Spleen (tissue), 7 donors: ENCODE data around the gene THOC6.

ENCODE experiments used
- CTCF ChIP-seq, 11 experiments: fragments of 200-600 bp in 7 of 11; fragments of 450-650 bp in 4 of 11; sonication (generic) in 4 of 11; IDR thresholded peaks in 8 of 11; conservative IDR thresholded peaks in 3 of 11; 1 replicate in 7 of 11; 2 replicates in 4 of 11; pipeline versions ENCODE4 v1.4.0 to v1.8.0; 2016 to 2021; ENCODE audit warnings: antibody characterized with exemption in 11 of 11, inconsistent platforms in 4 of 11, mild to moderate bottlenecking in 1 of 11
- POLR2A ChIP-seq, 3 donors: fragments of 450-650 bp; IDR thresholded peaks; one replicate each; pipeline ENCODE4 v1.5.1; 2017; ENCODE audit warnings: antibody characterized with exemption in 3 of 3, mild to moderate bottlenecking in 1 of 3
- POLR2AphosphoS5 ChIP-seq, 3 donors: sonication (generic); formaldehyde crosslinking; IDR thresholded peaks; one replicate each; pipeline ENCODE4 v1.5.1; 2017; ENCODE audit warnings: antibody characterized with exemption in 3 of 3
- donor health status: DM: no; HTN: no; CAD: no; lungs with moderate emphysema.
- donor health status: DM: no; HTN: no; CAD: no.
- donor health status: DM: no; HTN: no; CAD: no.

DNA sequence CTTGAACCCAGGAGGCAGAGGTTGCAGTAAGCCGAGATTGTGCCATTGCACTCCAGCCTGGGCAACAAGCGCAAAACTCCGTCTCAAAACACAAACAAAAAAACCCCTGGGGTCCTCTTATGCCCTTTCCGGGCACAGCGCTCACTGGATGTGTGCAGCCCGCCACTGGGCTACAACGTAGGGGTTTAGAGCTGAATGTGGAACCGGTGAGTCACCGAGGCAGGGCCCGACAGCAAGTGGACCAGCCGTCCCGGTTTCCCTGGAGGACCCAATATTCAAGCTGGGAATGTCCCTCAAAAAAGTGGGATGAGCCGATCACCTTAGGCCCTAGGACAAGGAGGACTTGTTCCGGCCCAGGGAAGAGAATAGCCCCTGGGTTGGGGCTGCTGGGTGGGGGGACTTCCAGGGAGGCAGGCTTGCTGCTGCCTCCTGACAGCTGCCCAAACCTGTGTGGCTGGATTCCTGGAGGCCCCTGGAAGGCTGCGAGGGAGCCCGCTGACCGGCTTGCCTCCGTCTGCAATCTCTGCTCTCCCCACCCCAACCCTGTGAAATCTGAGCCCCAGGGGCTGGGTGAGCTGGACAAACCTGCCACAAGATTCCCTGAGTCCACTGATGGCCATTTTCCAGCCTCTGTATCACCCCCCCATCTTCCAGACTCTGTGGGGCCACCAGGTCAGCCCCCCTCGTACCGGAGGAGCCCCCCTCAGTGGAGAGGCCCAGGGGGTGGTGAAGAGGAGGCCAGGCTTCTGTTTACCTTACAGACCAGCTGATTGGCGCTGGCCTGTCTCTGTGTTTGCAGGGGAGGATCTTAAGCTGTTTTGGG lies 14.1 kb upstream of the THOC6 start:
- TF ChIP-seq POLR2AphosphoS5 (IDR thresholded peaks at IDR 0.05) = no peak
- TF ChIP-seq POLR2A (IDR thresholded peaks at IDR 0.05) = no peak
- no peak for TF ChIP-seq CTCF (IDR thresholded peaks at IDR 0.05 in 8 of 11, conservative IDR thresholded peaks at IDR 0.05 in 3 of 11)
